Lower leg skin (tissue), 3 donors: Measurements from ENCODE around the gene RASSF3.

Source experiments
- CTCF ChIP-seq, 3 donors: fragments of 450-650 bp; IDR thresholded peaks; one replicate each; pipeline ENCODE4 v1.5.1; 2016; ENCODE audit warnings: antibody characterized with exemption in 3 of 3, mild to moderate bottlenecking in 3 of 3, moderate library complexity in 2 of 3
- POLR2A ChIP-seq, 2 donors: fragments of 450-650 bp; IDR thresholded peaks; one replicate each; pipeline ENCODE4 v1.6.1; 2016 to 2017; ENCODE audit warnings: antibody characterized with exemption in 2 of 2, mild to moderate bottlenecking in 1 of 2, moderate library complexity in 1 of 2

GRCh38 chr12:64699504-64700115, 89.3 kb downstream of the RASSF3 start:
- TF ChIP-seq POLR2A (IDR thresholded peaks at IDR 0.05) (no peak), CTCF (IDR thresholded peaks at IDR 0.05) (no peak)
